Measurements from ENCODE around the gene MYRF.

Gene MYRF

GRCh38 chr11:61743486-61744095 lies 8.8 kb upstream of the MYRF start:
- DNase-seq = no peak

GRCh38 chr11:61744181-61744580 lies 8.3 kb upstream of the MYRF start:
- no peak for DNase-seq

- no peak for DNase-seq
These were observed 7.8 kb upstream of the MYRF start for GRCh38 chr11:61744609-61745156.

GRCh38 chr11:61745781-61746441 lies 6.5 kb upstream of the MYRF start:
- no peak for DNase-seq

DNA sequence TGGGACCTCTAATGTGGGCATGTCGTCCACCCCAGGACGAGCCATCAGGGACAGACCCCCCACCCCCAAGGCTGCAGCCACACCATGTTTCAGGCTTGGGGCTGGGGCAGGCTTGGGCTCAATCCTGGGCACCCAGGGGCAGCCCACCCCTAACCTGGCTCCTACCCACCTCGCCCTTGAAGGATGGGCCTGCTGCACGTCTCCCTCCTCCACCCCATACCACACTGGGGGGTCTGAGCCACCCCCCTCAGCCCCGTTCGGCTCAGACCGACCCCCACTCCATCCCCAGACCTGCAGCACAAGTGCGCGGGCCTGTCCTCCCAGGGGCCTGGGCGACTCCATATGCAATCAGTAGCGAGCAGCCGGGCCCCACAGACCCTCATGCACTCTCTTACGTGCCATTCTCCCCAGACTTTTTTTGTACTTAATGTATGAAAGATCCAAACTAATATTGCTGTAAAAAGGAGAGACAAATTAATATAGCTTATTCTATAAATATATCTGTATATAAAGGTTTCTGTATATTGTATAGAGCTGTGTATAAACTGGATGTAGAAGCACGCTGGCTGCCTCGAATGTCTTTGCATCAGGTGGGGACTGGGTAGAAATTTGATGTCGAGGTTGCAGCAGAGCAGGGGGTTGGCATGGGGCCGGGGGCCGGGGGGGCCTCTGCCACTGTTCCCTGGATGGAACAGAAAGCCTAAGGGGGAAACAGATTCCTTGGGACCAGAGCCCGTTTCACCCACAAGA lies 5.8 kb upstream of the MYRF start:
- DNase-seq = no peak

DNA sequence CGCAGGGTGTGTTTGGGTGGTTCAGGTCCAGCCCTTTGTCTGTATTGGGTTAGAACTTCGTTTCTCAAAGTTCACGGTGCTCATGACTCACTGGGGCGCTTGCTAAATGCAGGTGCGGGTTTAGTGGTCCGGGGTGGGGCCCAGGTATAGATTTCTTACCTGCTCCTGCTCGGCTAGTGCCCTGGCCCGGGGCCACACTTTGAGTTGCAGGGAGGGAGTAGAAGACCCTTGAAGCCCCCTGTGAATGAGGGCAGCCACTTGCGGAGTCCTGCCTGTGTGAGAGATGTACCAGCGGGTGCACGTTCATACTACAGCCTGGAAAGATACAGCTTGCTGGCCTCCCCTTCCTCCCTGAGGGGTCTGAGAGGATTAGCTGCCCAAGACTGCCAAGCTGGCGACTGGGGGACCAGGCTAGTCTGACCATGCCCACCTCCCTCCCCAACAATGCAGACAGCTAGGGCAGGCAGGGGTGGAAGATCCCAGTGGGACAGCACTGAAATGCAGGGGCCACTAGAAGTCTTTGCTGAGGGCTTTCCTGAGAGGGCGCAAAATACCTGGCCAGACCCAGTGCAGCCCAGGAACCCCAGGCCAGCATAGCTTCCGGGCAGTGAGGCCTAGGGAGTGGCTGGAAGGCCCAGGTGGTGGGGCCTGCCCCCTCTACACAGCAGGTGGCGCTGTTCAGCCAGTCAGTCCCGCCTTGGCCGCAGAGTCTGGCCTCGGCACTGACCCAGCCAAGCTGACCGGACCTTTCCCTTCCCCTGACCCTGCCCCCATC lies 5.1 kb upstream of the MYRF start:
- peak; percentile 14 for DNase-seq

- DNase-seq = no peak
These were observed 4.5 kb upstream of the MYRF start for GRCh38 chr11:61747967-61748285.

DNA sequence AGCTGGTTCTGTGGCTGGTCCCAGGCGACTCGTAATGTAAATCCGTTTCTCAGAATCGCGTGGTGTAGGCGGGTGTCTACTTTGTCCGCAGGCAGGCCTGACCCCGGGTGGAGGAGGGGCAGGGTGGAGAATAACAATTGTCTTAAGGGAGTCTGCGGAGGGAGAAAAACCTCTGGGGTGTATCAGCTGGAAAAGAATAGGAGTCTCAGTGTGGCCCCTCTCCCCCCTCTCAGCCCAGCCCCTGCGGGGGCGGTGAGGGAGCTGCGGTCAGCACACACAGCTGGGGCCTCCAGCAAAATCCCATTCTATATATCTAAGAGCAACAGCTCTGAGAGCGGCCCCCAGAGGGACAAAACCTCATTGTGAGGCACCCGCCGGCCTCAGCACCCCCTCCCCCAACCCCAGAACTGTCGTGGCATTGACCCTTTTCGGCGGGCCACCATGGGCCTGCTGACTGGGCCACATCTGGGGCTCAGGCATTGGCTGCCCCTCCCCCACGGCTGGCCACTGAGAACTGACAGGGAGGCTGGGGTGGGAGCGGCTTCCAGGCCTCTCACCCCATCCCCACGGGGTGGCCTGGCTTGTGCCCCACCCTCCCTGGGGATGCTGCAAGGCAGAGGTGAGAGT lies 2.7 kb upstream of the MYRF start:
- no peak for DNase-seq

DNA sequence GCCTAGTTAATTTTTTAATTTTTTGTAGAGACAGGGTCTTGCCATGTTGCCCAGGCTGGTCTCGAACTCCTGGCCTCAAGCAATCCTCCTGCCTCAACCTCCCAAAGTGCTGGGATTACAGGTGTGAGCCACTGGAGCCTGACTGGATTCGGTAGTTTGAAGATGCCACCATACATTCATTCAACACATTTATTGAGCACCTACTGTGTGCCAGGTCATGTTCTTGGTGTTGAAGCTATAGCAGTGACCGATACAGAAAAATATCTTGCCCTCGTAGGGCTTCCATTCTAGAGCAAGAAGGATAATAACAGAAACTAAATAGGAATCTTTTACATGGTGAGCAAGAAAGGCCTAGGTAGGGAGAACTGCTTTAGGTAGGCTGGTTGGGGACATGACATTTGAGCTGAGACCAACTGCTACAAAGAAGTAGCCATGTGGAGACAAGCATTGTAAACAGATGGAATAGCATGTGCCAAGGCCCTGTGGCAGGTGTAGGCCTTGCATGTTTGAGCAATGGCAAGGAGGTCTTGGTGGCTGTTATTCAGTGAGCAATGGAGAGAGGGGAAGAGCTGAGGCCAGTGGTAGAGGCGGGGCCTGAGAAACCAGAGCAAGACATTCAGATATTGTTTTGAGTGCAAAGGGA lies 1.7 kb upstream of the MYRF start:
- DNase-seq = no peak

DNA sequence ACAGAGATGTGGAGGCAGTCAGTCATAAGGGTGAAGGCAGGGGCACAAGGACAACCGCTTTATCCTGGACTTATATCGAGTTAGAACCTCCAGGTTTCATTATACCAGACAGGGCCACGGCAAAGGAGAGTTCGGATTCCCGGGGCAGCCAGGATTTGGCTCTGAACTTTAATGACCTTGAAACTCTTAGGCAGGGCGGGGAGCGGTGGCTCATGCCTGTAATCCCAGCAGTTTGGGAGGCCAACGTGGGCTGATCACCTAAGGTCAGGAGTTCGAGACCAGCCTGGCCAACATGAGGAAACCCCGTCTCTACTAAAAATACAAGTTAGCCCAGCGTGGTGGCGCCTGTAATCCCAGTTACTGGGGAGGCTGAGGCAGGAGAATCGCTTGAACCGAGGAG lies 1.1 kb upstream of the MYRF start:
- DNase-seq = no peak

- no peak for DNase-seq
These were observed 587 bp downstream of the MYRF start for GRCh38 chr11:61752925-61753521.

- DNase-seq = no peak
These were observed 1.2 kb downstream of the MYRF start for GRCh38 chr11:61753672-61754071.

- DNase-seq = no peak
These were observed 2.4 kb downstream of the MYRF start for GRCh38 chr11:61754534-61755482.

DNA sequence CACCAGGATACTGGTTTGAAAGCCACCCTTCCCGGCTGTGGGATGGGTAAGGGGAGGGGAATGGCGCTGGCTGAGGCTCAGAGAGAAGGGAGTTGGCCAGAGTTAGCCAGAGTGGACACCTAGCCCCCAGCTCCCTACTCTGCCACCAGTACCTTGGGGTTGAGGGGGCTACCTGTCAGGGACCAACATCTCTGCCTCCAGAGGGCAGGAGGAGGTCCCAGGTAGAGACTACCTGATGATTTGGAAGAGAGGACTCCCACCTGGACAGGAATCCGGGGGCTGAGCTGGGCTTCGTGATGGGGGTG lies 3.7 kb downstream of the MYRF start:
- no peak for DNase-seq

DNA sequence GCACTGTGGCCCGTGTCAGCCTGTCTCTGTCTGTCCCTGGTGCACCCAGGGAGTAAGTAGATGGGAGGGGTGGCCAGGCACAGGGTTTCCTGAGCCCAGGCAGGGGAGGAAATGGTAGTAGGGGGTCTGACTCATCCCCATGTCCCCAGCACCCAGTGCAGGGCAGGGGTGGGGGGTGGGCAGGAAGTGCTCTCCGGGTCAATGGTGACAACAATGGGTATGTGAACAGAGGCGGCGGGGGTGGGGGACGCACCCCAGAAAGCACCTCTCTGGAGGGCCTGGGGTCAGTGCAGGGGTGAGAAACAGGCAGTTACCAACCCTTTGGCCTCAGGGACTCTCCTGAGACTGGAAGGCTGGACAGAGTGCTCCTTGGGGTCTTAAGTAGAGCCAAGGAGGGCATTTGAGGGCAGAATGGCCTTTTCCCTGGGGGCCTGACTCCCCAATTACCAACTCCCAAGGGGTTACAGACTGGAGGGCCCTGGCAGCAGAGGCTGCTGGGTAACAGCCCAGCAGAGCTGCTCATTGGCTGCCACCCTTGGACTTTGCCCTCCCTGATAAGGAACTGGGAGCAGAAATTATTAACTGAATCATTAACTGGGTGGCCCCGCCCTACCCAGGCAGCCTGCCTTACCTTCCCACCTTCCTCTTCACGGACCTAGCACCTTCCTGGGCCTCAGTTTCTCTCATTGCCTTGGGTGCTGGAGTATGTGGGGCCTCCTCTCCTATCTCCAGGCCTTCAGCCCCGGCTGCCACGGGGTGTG lies 4.2 kb downstream of the MYRF start:
- DNase-seq = no peak

DNA sequence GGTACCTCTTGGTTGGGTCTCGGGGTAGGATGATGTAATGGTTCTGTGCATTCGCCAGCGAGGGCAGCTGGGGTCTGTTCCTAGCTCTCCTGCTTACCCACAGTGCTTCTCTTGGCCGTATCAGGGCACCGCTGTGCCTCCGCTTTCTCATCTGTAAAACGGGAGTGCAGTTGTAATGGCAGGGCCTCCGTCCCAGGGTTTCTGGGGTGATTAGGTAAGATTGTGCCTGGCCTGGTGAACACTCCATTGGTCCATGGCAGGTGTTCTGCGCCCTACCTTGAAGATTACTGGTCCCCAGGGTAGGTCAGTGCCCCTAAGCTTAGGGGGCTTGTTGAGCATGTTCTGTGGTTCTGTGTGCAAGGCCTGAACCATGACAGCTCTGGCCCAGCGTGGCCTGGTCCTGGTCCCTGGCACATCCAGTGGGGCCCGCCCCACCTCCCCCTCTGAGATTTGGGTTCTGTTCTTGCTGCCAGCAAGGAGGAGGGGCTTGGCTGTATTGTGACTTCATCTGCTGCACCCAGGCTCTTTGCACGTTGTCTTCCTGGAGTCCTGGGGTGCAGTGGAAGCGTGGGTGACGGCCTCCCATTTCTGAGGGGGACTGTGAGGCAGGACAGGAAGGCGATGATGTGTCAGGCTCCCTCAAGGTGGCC lies 4.9 kb downstream of the MYRF start:
- DNase-seq = no peak

DNA sequence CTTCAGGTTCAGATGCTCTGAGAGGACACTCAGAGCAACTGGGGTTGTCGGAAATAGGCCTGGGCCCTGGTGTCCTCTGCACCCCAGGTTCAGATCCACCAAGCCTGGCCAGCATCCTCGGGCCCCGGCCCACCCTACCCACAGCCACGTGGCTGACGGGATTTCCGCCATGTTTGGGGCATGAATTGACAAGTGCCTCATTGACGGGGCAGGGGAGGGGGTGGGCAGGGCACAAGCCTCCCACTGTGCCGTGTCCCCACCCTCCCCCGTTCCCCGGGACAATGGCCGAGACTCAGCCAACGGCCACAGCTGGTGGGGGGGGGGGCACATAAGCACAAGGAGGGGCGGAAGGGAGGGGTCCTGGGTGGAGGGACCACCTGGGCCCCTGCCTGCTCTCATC lies 8.5 kb downstream of the MYRF start:
- DNase-seq = no peak

DNA sequence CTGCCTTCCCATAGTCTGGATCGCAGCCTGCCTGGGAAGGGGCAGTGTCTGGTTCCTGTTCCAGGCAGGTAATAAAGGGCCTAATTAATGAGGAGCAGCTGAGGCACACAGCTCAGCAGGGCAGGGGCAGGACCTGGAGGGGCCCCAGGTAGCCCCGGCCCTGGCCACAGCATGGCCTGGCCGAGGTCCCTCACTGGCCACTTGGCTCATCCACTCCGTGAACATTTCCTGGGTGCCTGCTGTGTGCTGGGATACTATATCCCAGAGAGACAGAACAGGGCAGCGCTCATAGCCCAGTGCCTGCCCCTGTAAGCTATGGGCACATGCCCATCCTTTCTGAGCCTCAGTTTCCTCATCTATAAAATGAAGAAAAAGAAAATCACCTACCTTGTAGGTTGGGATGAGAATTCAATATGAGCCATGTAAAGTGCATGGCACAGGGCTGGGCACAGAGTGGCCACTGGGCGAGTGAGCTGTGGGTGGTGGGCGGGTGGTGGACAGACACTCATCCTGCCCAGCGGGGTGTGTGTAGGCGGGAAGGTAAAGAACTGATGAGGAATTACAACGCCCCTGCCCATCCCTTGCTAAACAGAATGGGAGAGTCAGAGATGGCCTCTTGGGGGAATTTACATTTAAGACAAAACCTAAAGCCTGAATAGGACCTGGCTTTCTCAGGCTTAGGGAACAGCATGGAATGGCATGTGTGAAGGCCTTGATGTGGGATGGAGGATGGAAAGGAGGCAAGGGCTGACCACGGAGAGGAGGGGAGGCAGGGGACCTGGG lies 9.2 kb downstream of the MYRF start:
- DNase-seq = no peak

- DNase-seq = no peak
These were observed 9.8 kb downstream of the MYRF start for GRCh38 chr11:61762223-61762615.
